CD8-positive, alpha-beta memory T cell (primary cell): ENCODE results near the gene MC1R. TPM values are rescaled to one million over a fixed set of nuclear protein-coding genes. Genes with fewer than 3 reads are reported as not detected.
"Not testable (repeated sequence)": the region's sequence is repeated elsewhere in the genome, so short reads cannot be mapped to it uniquely, and the experiment has no call there.

Experiments used
- CTCF ChIA-PET: fragments of 350-600 bp; sonication (Branson Sonifier 250); formaldehyde crosslinking; loops from one replicate; lab custom pipeline; 2021; ENCODE audit warnings: antibody characterized with exemption; lab: Charles Lee
- POLR2A ChIA-PET: fragments of 350-600 bp; sonication (Branson Sonifier 250); formaldehyde crosslinking; loops from one replicate; lab custom pipeline; 2021; ENCODE audit warnings: antibody characterized with exemption; lab: Charles Lee
- DNase-seq, 5 donors: peaks; one replicate each; pipeline versions ENCODE4 v3.0.0 to v3.0.0-alpha.2; 2020 to 2022; ENCODE audit warnings: mixed read lengths in 1 of 5
- H3K27ac ChIP-seq: one replicate; pipeline ENCODE4 v1.7.0; 2013; ENCODE audit warnings: low read depth, mild to moderate bottlenecking, low read length, moderate library complexity
- H3K27me3 ChIP-seq: 2 replicates; pipeline ENCODE4 v1.7.0; 2013; ENCODE audit warnings: low read length, mild to moderate bottlenecking; ENCODE audit not compliant: insufficient read depth, poor library complexity, severe bottlenecking
- H3K36me3 ChIP-seq: 2 replicates; pipeline ENCODE4 v1.7.0; 2013; ENCODE audit warnings: mild to moderate bottlenecking, low read length, moderate library complexity; ENCODE audit not compliant: insufficient read depth
- H3K4me1 ChIP-seq: 2 replicates; pipeline ENCODE4 v1.7.0; 2013; ENCODE audit warnings: mild to moderate bottlenecking, low read length, moderate library complexity; ENCODE audit not compliant: insufficient read depth
- H3K4me3 ChIP-seq: 2 replicates; pipeline ENCODE4 v1.7.0; 2013; ENCODE audit warnings: mild to moderate bottlenecking, low read length
- H3K9me3 ChIP-seq: 2 replicates; pipeline ENCODE4 v1.7.0; 2013; ENCODE audit warnings: mild to moderate bottlenecking, low read length
- H3K27ac Mint-ChIP-seq, 8 donors: one replicate each; pipeline ENCODE4 v1.8.0; 2020 to 2021; ENCODE audit warnings: mixed read lengths in 8 of 8, mild to moderate bottlenecking in 6 of 8, inconsistent platforms in 3 of 8, moderate library complexity in 3 of 8
- H3K27me3 Mint-ChIP-seq, 2 donors: one replicate each; pipeline ENCODE4 v1.8.0; 2020 to 2021; ENCODE audit warnings: mixed read lengths in 2 of 2, mild to moderate bottlenecking in 1 of 2, moderate library complexity in 1 of 2
- H3K36me3 Mint-ChIP-seq, 3 donors: one replicate each; pipeline ENCODE4 v1.8.0; 2020 to 2021; ENCODE audit warnings: mixed read lengths in 3 of 3, inconsistent platforms in 1 of 3, mild to moderate bottlenecking in 1 of 3
- H3K4me1 Mint-ChIP-seq, 3 donors: one replicate each; pipeline ENCODE4 v1.8.0; 2020 to 2021; ENCODE audit warnings: mixed read lengths in 3 of 3, inconsistent platforms in 1 of 3, mild to moderate bottlenecking in 1 of 3
- H3K4me3 Mint-ChIP-seq, 7 donors: one replicate each; pipeline ENCODE4 v1.8.0; 2020 to 2021; ENCODE audit warnings: mixed read lengths in 7 of 7, mild to moderate bottlenecking in 6 of 7, moderate library complexity in 4 of 7, inconsistent platforms in 2 of 7
- H3K9me3 Mint-ChIP-seq, 5 donors: one replicate each; pipeline ENCODE4 v1.8.0; 2020 to 2022; ENCODE audit warnings: mixed read lengths in 5 of 5, mild to moderate bottlenecking in 3 of 5, moderate library complexity in 2 of 5, inconsistent platforms in 1 of 5
- polyA plus RNA-seq: library from polyadenylated mRNA; unstranded; fragments of 300-500 nt; fragmentation: Illumina TruSeq; gene quantifications from one replicate; pipeline ENCODE4 v1.2.3, GENCODE V29; 2021
- total RNA-seq, 2 experiments: library from RNA; stranded (reverse); gene quantifications; one replicate each; pipeline ENCODE4 v1.2.3, GENCODE V29; 2021

Gene MC1R
- total and polyA plus RNA-seq, 3 experiments from 2014 or later = 0.86 to 2.6 (median 1.9) TPM

DNA sequence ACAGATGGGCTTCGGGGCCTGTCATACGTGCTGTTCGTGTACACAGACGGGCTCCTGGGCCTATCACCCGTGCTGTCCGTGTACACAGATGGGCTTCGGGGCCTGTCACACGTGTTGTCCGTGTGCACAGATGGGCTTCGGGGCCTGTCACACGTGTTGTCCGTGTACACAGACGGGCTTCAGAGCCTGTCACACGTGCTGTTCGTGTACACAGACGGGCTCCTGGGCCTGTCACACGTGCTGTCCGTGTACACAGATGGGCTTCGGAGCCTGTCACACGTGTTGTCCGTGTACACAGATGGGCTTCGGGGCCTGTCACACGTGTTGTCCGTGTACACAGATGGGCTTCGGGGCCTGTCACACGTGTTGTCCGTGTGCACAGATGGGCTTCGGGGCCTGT is 39.5 kb upstream of the MC1R start:
- H3K9me3 ChIP-seq, H3K4me3 Mint-ChIP-seq, H3K27ac Mint-ChIP-seq, H3K27me3 Mint-ChIP-seq, DNase-seq, H3K4me3 ChIP-seq, H3K9me3 Mint-ChIP-seq, H3K27ac ChIP-seq, POLR2A ChIA-PET, H3K27me3 ChIP-seq: not testable (repeated sequence)
- Mint-ChIP-seq H3K4me1 (peaks cover 18 to 32% (median 28%) of the 10 kb centered on the region in 3 donors), H3K36me3 (peaks cover 9 to 68% (median 11%) of the 10 kb centered on the region in 3 donors)
- Histone ChIP-seq H3K4me1 (peaks cover 10% of the 10 kb centered on the region), H3K36me3 (peaks cover 48% of the 10 kb centered on the region)
- CTCF ChIA-PET = interaction anchor here (1.1 kb wide), 1 partner anchor 18 kb away, joined by 3 read pairs; no protein-coding TSS in a partner anchor

DNA sequence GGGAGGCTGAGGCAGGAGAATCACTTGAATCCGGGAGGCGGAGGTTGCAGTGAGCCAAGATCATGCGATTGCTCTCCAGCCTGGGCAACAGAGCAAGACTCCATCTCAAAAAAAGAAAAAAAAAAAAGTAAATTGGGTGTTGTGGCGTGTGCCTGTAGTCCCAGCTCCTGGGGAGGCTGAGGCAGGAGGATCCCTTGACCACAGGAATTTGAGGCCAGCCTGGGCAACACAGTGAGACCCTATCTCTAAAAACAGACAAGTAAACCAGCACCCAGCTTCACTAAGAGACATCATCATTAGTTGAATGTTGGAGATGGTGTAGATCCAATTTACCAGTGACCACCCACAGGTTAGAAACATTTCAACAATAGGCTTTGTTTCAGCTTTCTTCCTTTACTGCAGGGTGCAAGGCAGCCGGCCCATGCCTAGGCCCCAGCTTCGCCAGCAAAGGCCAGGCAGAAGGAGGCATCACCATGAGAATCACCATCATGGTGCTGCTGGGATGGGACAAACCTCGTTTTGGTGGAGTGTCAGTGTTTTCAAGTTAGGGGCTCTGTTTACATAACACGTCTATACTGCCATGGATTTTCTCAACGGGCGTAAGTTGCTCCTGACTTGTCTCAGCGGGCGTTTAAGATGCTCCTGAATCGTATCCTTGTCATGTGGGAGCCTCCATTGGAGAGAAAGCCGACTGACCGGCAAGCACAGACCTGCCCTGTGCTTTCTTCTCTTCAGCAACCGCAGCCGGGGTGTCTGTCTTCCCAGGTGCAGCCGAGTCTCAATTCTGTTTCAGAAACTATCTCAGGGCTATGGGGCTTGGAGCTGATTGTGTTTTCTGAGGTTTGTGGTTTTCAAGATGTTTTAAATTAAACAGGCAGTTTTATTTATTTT is 37.9 kb upstream of the MC1R start:
- no peaks in the 10 kb centered on the region for H3K9me3 Mint-ChIP-seq
- POLR2A ChIA-PET = no interaction called here
- H3K4me3 Mint-ChIP-seq = no peak overlapping the region
- peak overlapping the region in 2 of 8 donors; percentile 28 to 78 for H3K27ac Mint-ChIP-seq
- Histone ChIP-seq H3K27me3 (no peaks in the 10 kb centered on the region), H3K36me3 (peaks cover 51% of the 10 kb centered on the region), H3K4me3 (no peak overlapping the region), H3K27ac (no peak overlapping the region), H3K9me3 (no peaks in the 10 kb centered on the region), H3K4me1 (no peaks in the 10 kb centered on the region)
- DNase-seq = no peak
- H3K27me3 Mint-ChIP-seq = peaks cover 0 to 2% of the 10 kb centered on the region in 2 donors
- peaks cover 10 to 68% (median 11%) of the 10 kb centered on the region in 3 donors for H3K36me3 Mint-ChIP-seq
- H3K4me1 Mint-ChIP-seq = peaks cover 15 to 22% (median 19%) of the 10 kb centered on the region in 3 donors
- CTCF ChIA-PET = interaction anchor here (1.2 to 1.4 kb wide), 2 partner anchors 20 to 30 kb away, joined by 4 read pairs; no protein-coding TSS in a partner anchor

GRCh38 chr16:89881368-89881730 is 37.3 kb upstream of the MC1R start:
- H3K9me3 Mint-ChIP-seq = no peaks in the 10 kb centered on the region
- H3K27ac Mint-ChIP-seq = peak overlapping the region in 1 of 8 donors; percentile 46
- H3K27me3 ChIP-seq = no peaks in the 10 kb centered on the region
- ChIA-PET POLR2A (no interaction called here), CTCF (interaction anchor here (1.2 to 1.4 kb wide), 2 partner anchors 21 to 29 kb away, joined by 4 read pairs; no protein-coding TSS in a partner anchor)
- H3K4me1 ChIP-seq = no peaks in the 10 kb centered on the region
- H3K4me3 ChIP-seq = no peak overlapping the region
- peaks cover 15 to 22% (median 19%) of the 10 kb centered on the region in 3 donors for H3K4me1 Mint-ChIP-seq
- no peaks in the 10 kb centered on the region for H3K9me3 ChIP-seq
- H3K4me3 Mint-ChIP-seq = no peak overlapping the region
- peaks cover 0 to 2% of the 10 kb centered on the region in 2 donors for H3K27me3 Mint-ChIP-seq
- no peak overlapping the region for H3K27ac ChIP-seq
- H3K36me3 ChIP-seq = peaks cover 51% of the 10 kb centered on the region
- DNase-seq = no peak
- peaks cover 10 to 68% (median 11%) of the 10 kb centered on the region in 3 donors for H3K36me3 Mint-ChIP-seq

DNA sequence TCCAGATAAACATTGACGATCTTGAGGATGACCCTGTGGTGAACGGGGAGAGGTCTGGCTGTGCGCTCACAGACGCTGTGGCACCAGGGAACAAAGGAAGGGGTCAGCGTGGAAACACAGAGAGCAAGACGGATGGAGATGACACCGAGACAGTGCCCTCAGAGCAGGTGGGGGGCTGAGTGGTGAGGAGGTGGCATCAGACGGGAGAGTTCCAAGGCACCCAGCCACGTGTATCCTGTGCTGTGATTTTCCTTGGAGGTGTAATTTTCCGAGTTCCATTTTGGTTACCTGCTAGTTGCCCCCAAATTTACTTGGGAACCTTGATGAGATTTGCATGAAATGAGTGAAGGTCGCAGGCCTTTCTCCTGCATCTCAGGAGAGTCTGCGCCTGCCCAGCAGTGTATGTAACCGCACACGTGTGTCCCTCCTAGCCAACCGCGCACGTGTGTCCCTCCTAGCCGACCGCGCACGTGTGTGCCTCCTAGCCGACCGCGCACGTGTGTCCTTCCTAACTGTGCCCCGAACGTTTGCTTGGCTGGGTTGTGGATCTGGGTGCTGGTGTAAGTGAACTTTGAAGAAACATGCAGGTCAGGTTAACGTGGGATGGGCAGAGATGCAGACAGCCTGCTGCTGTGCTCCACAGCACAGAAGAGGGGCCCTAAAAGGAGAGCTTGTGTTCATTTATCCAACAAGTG is 35.2 kb upstream of the MC1R start:
- DNase-seq = no peak
- peak overlapping the region in 1 of 8 donors; percentile 78 for H3K27ac Mint-ChIP-seq
- Histone ChIP-seq H3K36me3 (peaks cover 58% of the 10 kb centered on the region), H3K9me3 (no peaks in the 10 kb centered on the region), H3K27ac (no peak overlapping the region), H3K27me3 (no peaks in the 10 kb centered on the region), H3K4me3 (no peak overlapping the region), H3K4me1 (no peaks in the 10 kb centered on the region)
- POLR2A ChIA-PET = no interaction called here
- H3K4me1 Mint-ChIP-seq = peaks cover 13 to 14% (median 13%) of the 10 kb centered on the region in 3 donors
- H3K27me3 Mint-ChIP-seq = peaks cover 0 to 2% of the 10 kb centered on the region in 2 donors
- no peaks in the 10 kb centered on the region for H3K9me3 Mint-ChIP-seq
- CTCF ChIA-PET = no interaction called here
- H3K36me3 Mint-ChIP-seq = peaks cover 16 to 77% (median 19%) of the 10 kb centered on the region in 3 donors
- no peak overlapping the region for H3K4me3 Mint-ChIP-seq

DNA sequence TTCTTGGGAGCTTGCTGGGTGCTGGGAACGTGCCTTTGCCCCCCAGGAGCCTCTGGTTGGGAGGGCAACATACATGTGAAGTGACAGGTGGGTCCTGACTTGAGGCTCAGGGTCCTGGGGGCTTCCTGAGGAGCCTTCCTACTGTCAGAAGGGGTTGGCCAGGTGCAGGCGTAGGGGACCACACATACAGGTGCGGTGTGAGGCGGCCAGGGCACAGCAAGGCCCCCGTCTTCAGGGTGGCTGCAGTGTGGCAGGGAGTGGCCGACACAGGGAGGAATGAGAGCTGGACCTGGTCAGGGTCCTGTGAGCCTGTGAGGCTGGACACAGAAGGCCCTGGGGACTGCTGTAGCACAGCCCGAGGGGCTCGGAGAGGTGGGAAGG is 34.6 kb upstream of the MC1R start:
- Mint-ChIP-seq H3K27ac (peak overlapping the region in 1 of 8 donors; percentile 78), H3K9me3 (no peaks in the 10 kb centered on the region), H3K4me1 (peaks cover 13 to 14% (median 13%) of the 10 kb centered on the region in 3 donors), H3K36me3 (peaks cover 16 to 76% (median 19%) of the 10 kb centered on the region in 3 donors), H3K4me3 (no peak overlapping the region), H3K27me3 (peaks cover 0 to 2% of the 10 kb centered on the region in 2 donors)
- no peaks in the 10 kb centered on the region for H3K27me3 ChIP-seq
- H3K4me1 ChIP-seq = no peaks in the 10 kb centered on the region
- no peak for DNase-seq
- no peak overlapping the region for H3K27ac ChIP-seq
- no peak overlapping the region for H3K4me3 ChIP-seq
- H3K36me3 ChIP-seq = peaks cover 52% of the 10 kb centered on the region
- ChIA-PET CTCF (no interaction called here), POLR2A (no interaction called here)
- H3K9me3 ChIP-seq = no peaks in the 10 kb centered on the region

DNA sequence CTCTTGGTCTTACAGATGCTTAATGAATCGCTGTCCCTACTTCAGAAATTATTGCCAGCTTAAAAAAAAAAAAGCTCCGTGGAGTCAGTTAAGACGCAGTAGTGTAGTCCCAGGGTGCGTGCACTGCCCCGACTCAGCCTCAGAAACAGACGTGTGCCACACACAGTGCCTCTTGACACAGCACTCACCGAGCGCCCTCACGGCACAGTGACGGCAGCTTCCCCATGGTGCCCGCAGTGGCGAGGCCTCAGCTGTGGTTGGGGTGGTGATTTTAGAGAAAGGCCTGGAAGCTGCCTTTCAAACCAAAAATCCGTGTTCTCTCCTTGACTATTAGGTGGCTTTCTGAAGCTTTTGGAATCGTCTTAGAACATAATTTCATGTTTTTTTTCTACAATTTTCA is 31.4 kb upstream of the MC1R start:
- H3K4me1 ChIP-seq = no peaks in the 10 kb centered on the region
- H3K4me3 Mint-ChIP-seq = peak overlapping the region in 1 of 7 donors; percentile 66
- CTCF ChIA-PET = interaction anchor here (2.3 kb wide), 1 partner anchor 22 kb away, joined by 12 read pairs; no protein-coding TSS in a partner anchor
- H3K36me3 ChIP-seq = peaks cover 53% of the 10 kb centered on the region
- peaks cover 12 to 80% (median 17%) of the 10 kb centered on the region in 3 donors for H3K36me3 Mint-ChIP-seq
- no peaks in the 10 kb centered on the region for H3K9me3 Mint-ChIP-seq
- H3K9me3 ChIP-seq = no peaks in the 10 kb centered on the region
- H3K27me3 ChIP-seq = no peaks in the 10 kb centered on the region
- H3K27ac ChIP-seq = no peak overlapping the region
- peaks cover 0 to 2% of the 10 kb centered on the region in 2 donors for H3K27me3 Mint-ChIP-seq
- H3K4me3 ChIP-seq = no peak overlapping the region
- no peak for DNase-seq
- peak overlapping the region in 1 of 8 donors; percentile 14 for H3K27ac Mint-ChIP-seq
- H3K4me1 Mint-ChIP-seq = peaks cover 10 to 21% (median 15%) of the 10 kb centered on the region in 3 donors
- POLR2A ChIA-PET = no interaction called here

DNA sequence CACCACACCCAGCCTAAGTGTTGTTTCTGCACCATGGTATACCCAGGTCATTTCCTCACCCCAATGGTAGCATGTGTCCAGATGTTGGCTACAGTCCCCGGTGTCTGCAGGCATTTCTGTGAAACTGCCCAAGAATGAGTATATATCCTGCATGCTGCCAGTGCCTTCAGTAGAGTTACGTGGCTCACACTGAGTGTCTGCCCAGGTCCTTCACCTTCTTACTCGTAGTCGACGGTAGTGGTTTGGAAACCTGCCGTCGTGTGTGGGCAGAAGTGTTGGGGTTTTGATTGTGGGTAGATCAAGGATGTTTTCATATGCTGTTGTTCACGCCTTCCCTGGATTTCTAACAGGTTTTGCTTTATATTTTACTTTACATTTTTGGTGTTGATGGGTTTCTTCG is 28.5 kb upstream of the MC1R start:
- DNase-seq = no peak
- Mint-ChIP-seq H3K9me3 (no peaks in the 10 kb centered on the region), H3K27ac (peak overlapping the region in 6 of 8 donors; percentile 5 to 65 (median 32)), H3K4me1 (peaks cover 7 to 13% (median 10%) of the 10 kb centered on the region in 3 donors), H3K27me3 (no peaks in the 10 kb centered on the region), H3K4me3 (peak overlapping the region in 1 of 7 donors; percentile 54), H3K36me3 (peaks cover 8 to 83% (median 12%) of the 10 kb centered on the region in 3 donors)
- CTCF ChIA-PET = interaction anchor here (1.2 kb wide), 1 partner anchor 20 kb away, joined by 4 read pairs; no protein-coding TSS in a partner anchor
- Histone ChIP-seq H3K36me3 (peaks cover 41% of the 10 kb centered on the region), H3K27ac (no peak overlapping the region), H3K4me3 (no peak overlapping the region), H3K27me3 (no peaks in the 10 kb centered on the region), H3K9me3 (no peaks in the 10 kb centered on the region), H3K4me1 (no peaks in the 10 kb centered on the region)
- POLR2A ChIA-PET = no interaction called here
